Uterus (tissue), 2 donors: Measurements from ENCODE around the gene SARS1.

Experiments
- POLR2A ChIP-seq, 2 donors: fragments of 450-650 bp; IDR thresholded peaks; one replicate each; pipeline ENCODE4 v1.6.1; 2016; ENCODE audit warnings: antibody characterized with exemption in 2 of 2, mild to moderate bottlenecking in 1 of 2, moderate library complexity in 1 of 2
- TF ChIP-seq, protein P1 (sequence below), 4 experiments: fragments of 200-600 bp in 2 of 4; fragments of 450-650 bp in 2 of 4; sonication (generic) in 2 of 4; IDR thresholded peaks; one replicate each; pipeline ENCODE4 v1.5.1; 2016 to 2019; ENCODE audit warnings: antibody characterized with exemption in 4 of 4, mild to moderate bottlenecking in 2 of 4, moderate library complexity in 1 of 4

DNA sequence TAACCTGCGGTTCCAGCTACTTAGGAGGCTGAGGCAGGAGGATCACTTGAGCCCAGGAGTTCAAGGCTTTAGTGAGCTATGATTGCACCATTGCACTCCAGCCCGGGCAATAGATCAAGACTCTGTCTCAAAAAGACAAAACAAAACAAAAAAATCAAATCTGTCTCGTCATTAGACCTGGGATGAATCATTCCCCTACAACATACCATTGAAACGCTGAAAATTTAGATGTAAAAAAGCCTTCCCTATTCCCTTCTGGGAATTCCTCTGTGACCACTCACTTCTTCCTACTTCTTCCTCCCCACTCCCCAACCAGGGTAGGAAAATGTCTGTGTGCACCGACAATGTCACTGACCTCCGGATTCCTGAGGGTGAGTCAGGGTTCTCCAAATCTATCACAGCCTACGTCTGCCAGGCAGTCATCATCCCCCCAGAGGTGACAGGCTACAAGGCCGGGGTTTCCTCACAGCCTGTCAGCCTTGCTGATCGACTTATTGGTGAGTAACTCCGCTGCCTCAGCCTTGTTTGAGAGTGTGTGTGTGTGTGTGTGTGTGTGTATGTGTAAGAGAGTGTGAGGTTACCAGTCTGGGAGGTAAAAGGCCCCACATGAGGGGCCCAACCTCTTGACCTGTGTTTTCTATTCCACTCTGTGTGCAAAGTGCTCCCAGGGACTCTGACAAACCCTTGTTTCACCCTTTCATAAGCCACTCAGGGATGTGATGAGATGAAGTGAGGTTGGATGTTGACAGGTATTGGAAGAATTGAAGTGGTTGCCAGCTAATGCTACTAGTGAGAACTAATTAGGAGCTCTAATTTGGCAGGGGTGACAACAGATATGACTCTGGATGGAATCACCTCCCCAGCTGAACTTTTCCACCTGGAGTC lies 16.3 kb upstream of the SARS1 start:
- TF ChIP-seq, protein P1, sequence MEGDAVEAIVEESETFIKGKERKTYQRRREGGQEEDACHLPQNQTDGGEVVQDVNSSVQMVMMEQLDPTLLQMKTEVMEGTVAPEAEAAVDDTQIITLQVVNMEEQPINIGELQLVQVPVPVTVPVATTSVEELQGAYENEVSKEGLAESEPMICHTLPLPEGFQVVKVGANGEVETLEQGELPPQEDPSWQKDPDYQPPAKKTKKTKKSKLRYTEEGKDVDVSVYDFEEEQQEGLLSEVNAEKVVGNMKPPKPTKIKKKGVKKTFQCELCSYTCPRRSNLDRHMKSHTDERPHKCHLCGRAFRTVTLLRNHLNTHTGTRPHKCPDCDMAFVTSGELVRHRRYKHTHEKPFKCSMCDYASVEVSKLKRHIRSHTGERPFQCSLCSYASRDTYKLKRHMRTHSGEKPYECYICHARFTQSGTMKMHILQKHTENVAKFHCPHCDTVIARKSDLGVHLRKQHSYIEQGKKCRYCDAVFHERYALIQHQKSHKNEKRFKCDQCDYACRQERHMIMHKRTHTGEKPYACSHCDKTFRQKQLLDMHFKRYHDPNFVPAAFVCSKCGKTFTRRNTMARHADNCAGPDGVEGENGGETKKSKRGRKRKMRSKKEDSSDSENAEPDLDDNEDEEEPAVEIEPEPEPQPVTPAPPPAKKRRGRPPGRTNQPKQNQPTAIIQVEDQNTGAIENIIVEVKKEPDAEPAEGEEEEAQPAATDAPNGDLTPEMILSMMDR (IDR thresholded peaks at IDR 0.05), result no peak
- no peak for TF ChIP-seq POLR2A (IDR thresholded peaks at IDR 0.05)
